H9 (cell line): ENCODE results near the gene AHDC1. TPM values are rescaled to one million over a fixed set of nuclear protein-coding genes. Genes with fewer than 3 reads are reported as not detected.
A peak's percentile ranks its signal among the peaks of the same experiment; 100 is the strongest.

Experiments used
- DNase-seq: peaks from one replicate; pipeline ENCODE4 v3.0.0-alpha.2; 2017
- H2AFZ ChIP-seq: one replicate; pipeline ENCODE4 v1.6.1; 2013; ENCODE audit warnings: mild to moderate bottlenecking, low read length, control low read depth, moderate library complexity
- H2AK5ac ChIP-seq: 2 replicates; pipeline ENCODE4 v1.6.1; 2013; ENCODE audit warnings: low read length, control low read depth, mixed read lengths; ENCODE audit not compliant: insufficient read length
- H2BK120ac ChIP-seq: one replicate; pipeline ENCODE4 v1.6.1; 2013; ENCODE audit warnings: low read depth, mild to moderate bottlenecking, low read length, control low read depth, inconsistent platforms; ENCODE audit not compliant: poor library complexity, severe bottlenecking
- H2BK12ac ChIP-seq: 2 replicates; pipeline ENCODE4 v1.6.1; 2013; ENCODE audit warnings: low read length, control low read depth, mixed read lengths, low read depth; ENCODE audit not compliant: insufficient read length
- H2BK15ac ChIP-seq: 2 replicates; pipeline ENCODE4 v1.6.1; 2013; ENCODE audit warnings: low read depth, low read length, control low read depth
- H2BK20ac ChIP-seq: one replicate; pipeline ENCODE4 v1.6.1; 2013; ENCODE audit warnings: low read depth, mild to moderate bottlenecking, low read length, control low read depth, inconsistent platforms; ENCODE audit not compliant: poor library complexity, severe bottlenecking
- H2BK5ac ChIP-seq: 2 replicates; pipeline ENCODE4 v1.6.1; 2013; ENCODE audit warnings: low read length, control low read depth, mixed read lengths; ENCODE audit not compliant: insufficient read length
- H3K14ac ChIP-seq: 2 replicates; pipeline ENCODE4 v1.6.1; 2013; ENCODE audit warnings: low read length, control low read depth; ENCODE audit not compliant: insufficient read depth
- H3K18ac ChIP-seq: 2 replicates; pipeline ENCODE4 v1.6.1; 2013; ENCODE audit warnings: low read depth, mild to moderate bottlenecking, mixed read lengths, low read length, control low read depth; ENCODE audit not compliant: insufficient read length
- H3K23ac ChIP-seq: 2 replicates; pipeline ENCODE4 v1.6.1; 2013; ENCODE audit warnings: low read length, control low read depth, mixed read lengths, low read depth; ENCODE audit not compliant: insufficient read length
- H3K23me2 ChIP-seq: 2 replicates; pipeline ENCODE4 v1.6.1; 2013; ENCODE audit warnings: low read depth, mild to moderate bottlenecking, mixed read lengths, low read length, control low read depth; ENCODE audit not compliant: insufficient read length, poor library complexity, severe bottlenecking
- H3K27ac ChIP-seq: 2 replicates; pipeline ENCODE4 v1.5.1; 2013; ENCODE audit warnings: low read length, control low read depth, mixed read lengths, low read depth; ENCODE audit not compliant: insufficient read length
- H3K27me3 ChIP-seq: 2 replicates; pipeline ENCODE4 v1.6.1; 2013; ENCODE audit warnings: low read length, control low read depth, inconsistent platforms; ENCODE audit not compliant: insufficient read depth
- H3K4ac ChIP-seq: 2 replicates; pipeline ENCODE4 v1.6.1; 2013; ENCODE audit warnings: low read depth, mild to moderate bottlenecking, control low read depth, inconsistent platforms, low read length, moderate library complexity
- H3K4me1 ChIP-seq: 2 replicates; pipeline ENCODE4 v1.6.1; 2013; ENCODE audit warnings: low read length, control low read depth, inconsistent platforms; ENCODE audit not compliant: insufficient read depth
- H3K4me2 ChIP-seq: 2 replicates; pipeline ENCODE4 v1.6.1; 2013; ENCODE audit warnings: low read length, control low read depth, mixed read lengths; ENCODE audit not compliant: insufficient read length, insufficient read depth
- H3K56ac ChIP-seq: 2 replicates; pipeline ENCODE4 v1.6.1; 2013; ENCODE audit warnings: low read depth, mild to moderate bottlenecking, mixed read lengths, low read length, control low read depth; ENCODE audit not compliant: insufficient read length
- H3K79me1 ChIP-seq: 2 replicates; pipeline ENCODE4 v1.6.1; 2013; ENCODE audit warnings: low read depth, mild to moderate bottlenecking, moderate library complexity, low read length, control low read depth, inconsistent platforms; ENCODE audit not compliant: insufficient read depth, poor library complexity, severe bottlenecking
- H3K79me2 ChIP-seq: 2 replicates; pipeline ENCODE4 v1.6.1; 2013; ENCODE audit warnings: low read length, control low read depth, inconsistent platforms; ENCODE audit not compliant: insufficient read depth
- H3K9ac ChIP-seq: 2 replicates; pipeline ENCODE4 v1.6.1; 2013; ENCODE audit warnings: low read length, control low read depth, mixed read lengths; ENCODE audit not compliant: insufficient read length; ENCODE audit errors: extremely low read depth
- H3K9me3 ChIP-seq: one replicate; pipeline ENCODE4 v1.6.1; 2013; ENCODE audit warnings: low read depth, low read length, inconsistent platforms; ENCODE audit not compliant: control insufficient read depth
- H3T11ph ChIP-seq: one replicate; pipeline ENCODE4 v1.6.1; 2013; ENCODE audit warnings: mild to moderate bottlenecking, low read length, control low read depth, inconsistent platforms
- H4K20me1 ChIP-seq: one replicate; pipeline ENCODE4 v1.6.1; 2013; ENCODE audit not compliant: control insufficient read depth, insufficient read length, insufficient read depth
- H4K5ac ChIP-seq: 2 replicates; pipeline ENCODE4 v1.6.1; 2013; ENCODE audit warnings: low read depth, mild to moderate bottlenecking, mixed read lengths, low read length, control low read depth; ENCODE audit not compliant: insufficient read length
- H4K8ac ChIP-seq: replicated peaks from 2 replicates; pipeline ENCODE4 v1.6.1; 2013; ENCODE audit warnings: low read length, control low read depth, mixed read lengths, low read depth; ENCODE audit not compliant: insufficient read length
- H4K91ac ChIP-seq: 2 replicates; pipeline ENCODE4 v1.6.1; 2013; ENCODE audit warnings: low read depth, mild to moderate bottlenecking, moderate library complexity, mixed read lengths, low read length, control low read depth; ENCODE audit not compliant: insufficient read length
- H3K27ac Mint-ChIP-seq, 3 experiments: 2 replicates in 2 of 3; 3 replicates in 1 of 3; pipeline ENCODE4 v1.8.0; 2020 to 2021; ENCODE audit warnings: mixed read lengths in 3 of 3, mild to moderate bottlenecking in 1 of 3, moderate library complexity in 1 of 3
- H3K27me3 Mint-ChIP-seq: 2 replicates; pipeline ENCODE4 v1.8.0; 2021; ENCODE audit warnings: low read depth, mild to moderate bottlenecking, moderate library complexity, mixed read lengths
- H3K36me3 Mint-ChIP-seq, 3 experiments: 2 replicates in 2 of 3; 3 replicates in 1 of 3; pipeline ENCODE4 v1.8.0; 2020 to 2021; ENCODE audit warnings: low read depth in 3 of 3, mixed read lengths in 3 of 3; ENCODE audit not compliant: insufficient read depth in 1 of 3
- H3K4me1 Mint-ChIP-seq, 2 experiments: 2 replicates each; pipeline ENCODE4 v1.8.0; 2020; ENCODE audit warnings: mixed read lengths in 2 of 2
- H3K4me3 Mint-ChIP-seq, 2 experiments: 2 replicates in 1 of 2; 3 replicates in 1 of 2; pipeline ENCODE4 v1.8.0; 2020 to 2021; ENCODE audit warnings: mild to moderate bottlenecking in 2 of 2, mixed read lengths in 2 of 2, moderate library complexity in 1 of 2
- H3K9me3 Mint-ChIP-seq, 2 experiments: 2 replicates in 1 of 2; 3 replicates in 1 of 2; pipeline ENCODE4 v1.8.0; 2020; ENCODE audit warnings: mild to moderate bottlenecking in 2 of 2, mixed read lengths in 2 of 2, moderate library complexity in 1 of 2
- CTCF ChIP-seq: fragments of 200-600 bp; sonication (generic); conservative IDR thresholded peaks from 3 replicates; pipeline ENCODE4 v1.8.0; 2021; ENCODE audit warnings: antibody characterized with exemption, mild to moderate bottlenecking
- WGBS: extraction: QIAGEN DNeasy Blood & Tissue Kit; methylation state at CpG from one replicate; pipeline ENCODE4 v1.1.7; 2013; ENCODE audit warnings: missing lambda C conversion rate, low lambda C conversion rate, mixed read lengths; ENCODE audit not compliant: insufficient read length; ENCODE audit errors: extremely low coverage; 5-methylcytosine and 5-hydroxymethylcytosine counted together
- total RNA-seq: library from RNA; stranded (reverse); gene quantifications from 2 replicates; pipeline ENCODE4 v1.2.1, GENCODE V29; 2021

AHDC1 gene
- total RNA-seq, 1 experiment from 2014 or later: 29.4 TPM

- Mint-ChIP-seq H3K36me3 (peaks cover 12 to 17% (median 16%) of the 10 kb centered on the region in 3 experiments; a peak in 6 of 7 replicates), H3K4me1 (peaks cover 42 to 62% of the 10 kb centered on the region in 2 experiments), H3K27ac (peak overlapping the region in 2 of 3 experiments; percentile 30 to 40; a peak in 4 of 7 replicates), H3K9me3 (no peaks in the 10 kb centered on the region), H3K4me3 (no peak overlapping the region), H3K27me3 (peaks cover 2% of the 10 kb centered on the region)
- no peak overlapping the region for H2BK120ac ChIP-seq
- H2AK5ac ChIP-seq: no peak overlapping the region
- no peak overlapping the region for H2BK5ac ChIP-seq
- H3K9me3 ChIP-seq: no peaks in the 10 kb centered on the region
- H3K18ac ChIP-seq: no peak overlapping the region
- no peak overlapping the region for H3K56ac ChIP-seq
- H3K79me2 ChIP-seq: no peaks in the 10 kb centered on the region
- no peak overlapping the region for H3K9ac ChIP-seq
- no peak overlapping the region for H4K8ac ChIP-seq
- H4K91ac ChIP-seq: no peak overlapping the region
- H3K27me3 ChIP-seq: no peaks in the 10 kb centered on the region
- no peak overlapping the region for H3K23ac ChIP-seq
- H3K14ac ChIP-seq: no peak overlapping the region
- H3K79me1 ChIP-seq: no peaks in the 10 kb centered on the region
- H3T11ph ChIP-seq: no peak overlapping the region
- H4K20me1 ChIP-seq: no peaks in the 10 kb centered on the region
- no CpG with 5 or more reads among the region's 14 CpGs for WGBS
- DNase-seq: no peak
- no peak overlapping the region for H2BK12ac ChIP-seq
- no peak overlapping the region for H4K5ac ChIP-seq
- peaks cover 9% of the 10 kb centered on the region for H3K23me2 ChIP-seq
- no peak overlapping the region for H3K4ac ChIP-seq
- no peak overlapping the region for H2BK20ac ChIP-seq
- H3K4me1 ChIP-seq: no peaks in the 10 kb centered on the region; the same call in 1 of the 2 replicates
- no peak overlapping the region for H3K27ac ChIP-seq
- H2AFZ ChIP-seq: no peak overlapping the region
- TF ChIP-seq CTCF: no peak
- no peak overlapping the region for H2BK15ac ChIP-seq
- no peak overlapping the region for H3K4me2 ChIP-seq
Observed at GRCh38 chr1:27531959-27532685, 71.8 kb downstream of the AHDC1 start.
